ENCODE data around the gene LRP1B.
"Not testable (repeated sequence)": the region's sequence is repeated elsewhere in the genome, so short reads cannot be mapped to it uniquely, and the experiment has no call there.

LRP1B gene

DNA sequence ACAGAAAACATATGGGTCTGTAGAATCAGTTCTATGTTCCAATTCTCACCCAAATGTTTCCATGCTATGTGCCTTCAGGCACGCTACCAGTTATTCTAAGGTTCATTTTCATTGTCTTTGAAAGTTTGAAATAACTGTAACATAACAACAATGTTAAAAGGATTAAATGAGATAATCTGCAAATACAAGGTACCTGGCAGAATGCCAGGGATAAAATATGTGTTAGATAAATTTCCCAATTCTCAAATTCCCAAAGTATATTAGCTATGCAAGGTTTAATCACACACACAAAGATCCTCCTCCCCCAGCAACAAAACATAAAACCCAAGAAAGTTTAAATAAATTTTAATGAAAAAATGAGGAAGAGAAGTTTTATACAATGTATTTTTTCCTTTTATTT lies 261.2 kb downstream of the LRP1B start:
- no peak for DNase-seq

DNA sequence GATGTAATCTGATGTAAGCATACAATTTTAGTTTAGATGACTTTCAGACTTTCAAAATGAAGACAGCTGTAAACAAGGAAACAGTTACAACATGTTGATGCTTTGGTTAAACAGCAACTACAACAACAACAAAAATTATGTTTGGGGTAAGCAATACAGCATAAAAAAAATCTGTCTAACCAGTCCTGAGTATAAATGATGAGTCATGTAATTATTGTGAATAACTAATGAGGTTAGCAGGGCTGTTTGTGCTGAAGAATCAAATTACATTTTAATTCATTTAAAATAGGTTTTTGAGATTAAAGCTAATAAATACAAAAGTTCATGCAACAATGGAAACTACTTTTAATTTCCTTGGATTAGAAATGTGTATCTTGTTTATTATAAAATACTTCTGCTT lies 266.9 kb downstream of the LRP1B start:
- DNase-seq, result no peak

DNA sequence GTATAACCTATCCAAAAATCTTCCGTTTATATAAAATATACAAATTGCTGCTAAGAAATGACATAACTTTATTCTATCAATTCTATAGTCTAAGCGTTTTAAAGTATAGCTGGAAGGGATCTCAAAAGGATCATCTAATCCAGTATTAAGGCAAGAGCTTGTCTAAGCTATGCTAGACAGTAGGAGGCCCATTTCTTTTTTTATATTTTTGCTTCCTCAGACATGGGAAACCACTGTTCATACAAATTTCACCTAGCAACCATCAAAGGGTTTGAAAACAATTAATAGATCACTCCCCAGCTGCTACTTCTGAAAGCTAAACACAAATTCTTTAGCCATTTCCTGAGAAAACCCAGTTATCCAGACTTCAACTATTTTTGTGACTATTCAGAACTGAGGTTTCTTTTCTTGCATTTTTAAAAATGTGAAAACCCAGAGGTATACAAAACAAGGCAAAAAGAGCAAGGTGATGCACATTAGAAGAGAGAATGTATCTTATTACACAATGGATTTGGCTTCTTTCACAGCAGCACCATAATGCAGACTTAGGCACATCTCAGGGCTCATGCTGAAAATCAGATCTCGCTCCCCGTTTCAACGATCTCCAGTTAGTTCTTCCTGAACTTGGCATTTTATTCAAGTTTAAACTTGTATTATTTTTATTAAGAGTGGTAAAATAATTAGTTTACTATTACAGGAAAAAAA lies 274.4 kb downstream of the LRP1B start:
- no peak for DNase-seq

DNA sequence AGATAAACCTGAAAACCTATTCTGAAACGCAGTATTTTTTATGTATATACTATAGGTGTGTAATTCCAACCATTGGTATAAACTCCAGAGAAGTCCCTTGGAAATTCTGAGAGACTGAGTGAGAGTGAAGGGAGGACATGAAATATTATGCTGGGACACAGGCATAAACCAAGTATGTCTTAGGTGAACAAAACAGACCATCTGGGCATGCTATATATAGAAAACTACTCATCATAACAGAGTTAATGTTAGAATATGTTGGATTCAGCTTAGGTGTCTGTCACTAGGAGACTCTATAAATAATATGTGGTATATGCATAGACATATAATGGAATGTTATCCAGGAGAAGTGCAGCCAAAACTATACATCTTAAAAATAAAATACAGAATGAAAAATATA lies 282.6 kb downstream of the LRP1B start:
- no peak for DNase-seq

DNA sequence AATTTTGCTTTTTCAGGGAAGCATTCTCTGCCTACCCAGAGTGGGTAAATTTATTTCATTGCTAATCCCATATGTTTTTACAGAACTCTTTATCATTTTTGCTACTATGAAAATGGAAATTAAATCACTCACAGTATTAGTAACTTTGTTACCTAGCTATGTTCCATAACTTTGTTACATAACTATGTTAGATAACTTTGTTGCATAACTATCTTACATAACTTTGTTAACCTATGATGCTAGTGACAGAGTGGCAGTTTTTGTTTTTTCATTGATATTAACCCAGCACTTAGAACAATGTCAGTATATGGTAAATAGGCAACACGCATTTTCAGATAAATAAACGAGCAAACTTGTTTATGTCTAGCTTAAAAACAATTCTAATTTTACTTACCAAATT lies 286.6 kb downstream of the LRP1B start:
- no peak for DNase-seq

DNA sequence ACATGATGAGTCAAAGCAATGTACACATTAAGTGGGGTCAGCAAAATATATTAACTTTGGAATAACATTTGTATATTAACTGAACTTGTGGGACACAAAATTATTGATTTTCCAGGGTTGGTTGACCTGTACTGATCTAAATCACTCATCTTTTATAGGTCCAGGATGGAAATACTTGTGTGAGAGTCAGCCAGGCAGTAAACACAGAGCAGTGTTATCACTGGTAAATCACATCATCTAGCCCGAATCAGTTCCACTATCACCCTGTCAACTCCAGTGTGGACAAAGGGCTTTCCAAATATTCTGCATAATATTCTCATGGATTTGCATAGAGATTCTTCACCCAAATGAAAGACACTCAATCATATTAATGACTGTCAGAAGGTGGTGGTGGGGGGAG lies 295.7 kb downstream of the LRP1B start:
- no peak for DNase-seq

DNA sequence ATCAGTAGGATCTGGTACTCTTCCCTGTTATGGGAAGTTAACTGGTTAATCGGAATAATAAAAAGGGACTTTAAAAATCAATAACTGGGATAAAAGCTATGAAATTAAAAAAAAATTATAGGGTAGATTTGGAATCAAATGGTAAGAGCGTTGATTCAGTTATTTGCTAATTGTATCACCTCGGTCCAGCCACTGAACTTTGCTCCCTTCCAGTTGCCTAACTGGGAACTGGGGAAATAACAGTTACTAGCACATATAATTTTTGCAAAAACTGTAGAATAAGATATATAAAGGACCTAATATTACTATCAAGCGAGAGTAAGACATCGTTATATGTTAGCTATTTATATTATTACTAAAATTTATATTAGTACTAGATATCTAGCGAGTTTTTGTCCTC lies 302.1 kb downstream of the LRP1B start:
- no peak for DNase-seq

DNA sequence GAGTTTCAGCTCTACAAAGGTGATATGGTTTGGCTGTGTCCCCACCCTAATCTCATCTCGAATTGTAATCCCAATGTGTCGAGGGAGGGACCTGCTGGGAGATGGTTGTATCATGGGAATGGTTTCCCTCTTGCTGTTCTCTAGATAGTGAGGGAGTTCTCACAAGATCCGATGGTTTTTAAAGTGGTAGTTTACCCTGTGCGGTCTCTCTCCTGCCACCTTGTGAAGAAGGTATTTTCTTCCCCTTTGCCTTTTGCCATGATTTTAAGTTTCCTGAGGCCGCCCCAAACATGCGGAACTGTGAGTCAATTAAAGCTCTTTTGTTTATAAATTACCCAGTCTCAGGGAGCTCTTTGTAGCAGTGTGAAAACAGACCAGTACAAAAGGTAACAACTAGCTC lies 306.0 kb downstream of the LRP1B start:
- DNase-seq, result no peak

DNA sequence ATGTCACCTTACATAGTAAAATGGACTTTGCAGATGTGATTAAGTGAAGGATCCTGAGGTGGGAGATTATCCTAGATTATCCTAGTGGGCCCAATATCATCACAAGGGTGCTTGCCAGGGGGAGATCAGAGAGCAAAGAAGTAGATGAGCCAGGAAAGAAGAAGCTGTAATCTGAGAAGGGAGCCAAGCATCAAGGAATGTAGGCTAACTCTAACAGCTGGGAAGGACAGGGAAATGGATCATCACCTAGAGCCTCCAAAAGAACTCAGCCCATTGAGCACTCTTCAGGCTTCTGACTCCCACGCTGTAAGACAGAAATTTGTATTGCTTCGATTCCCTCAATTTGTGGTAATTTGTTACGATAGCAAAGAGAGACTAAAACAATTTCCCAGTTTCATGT lies 309.9 kb downstream of the LRP1B start:
- DNase-seq, result no peak

DNA sequence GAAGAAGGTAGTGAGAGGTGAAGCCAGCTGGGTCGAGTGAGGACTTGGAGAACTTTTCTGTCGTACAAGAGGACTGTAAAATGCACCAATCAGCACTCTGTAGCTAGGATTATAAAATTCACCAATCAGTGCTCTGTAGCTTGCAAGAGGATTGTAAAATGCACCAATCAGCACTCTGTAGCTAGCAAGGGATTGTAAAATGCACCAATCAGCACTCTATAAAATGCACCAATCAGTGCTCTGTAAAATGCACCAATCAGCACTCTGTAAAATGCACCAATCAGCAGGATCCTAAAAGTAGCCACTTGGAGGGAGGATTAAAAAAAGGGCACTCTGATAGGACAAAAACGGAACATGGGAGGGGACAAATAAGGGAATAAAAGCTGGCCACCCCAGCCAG lies 315.5 kb downstream of the LRP1B start:
- DNase-seq, result not testable (repeated sequence)

DNA sequence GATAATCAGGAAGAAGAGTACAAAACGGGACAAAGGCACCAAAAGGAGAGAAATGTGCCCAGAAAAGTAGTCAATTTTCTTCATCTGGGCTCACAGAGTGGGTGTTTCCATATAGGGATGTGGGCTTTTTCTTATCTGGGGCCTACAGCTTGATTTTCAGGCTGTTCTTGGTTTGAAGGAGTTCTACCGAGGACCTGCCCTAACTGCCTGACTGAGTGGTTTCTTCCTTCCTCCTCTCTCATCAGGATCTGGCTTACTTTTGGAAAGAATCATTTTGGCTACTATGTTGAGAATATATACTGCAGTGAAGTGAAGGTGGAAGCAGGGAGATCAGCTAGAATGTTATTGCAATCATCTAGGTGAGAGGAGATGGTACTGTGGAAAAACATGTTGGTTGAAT lies 316.7 kb downstream of the LRP1B start:
- DNase-seq, result no peak

DNA sequence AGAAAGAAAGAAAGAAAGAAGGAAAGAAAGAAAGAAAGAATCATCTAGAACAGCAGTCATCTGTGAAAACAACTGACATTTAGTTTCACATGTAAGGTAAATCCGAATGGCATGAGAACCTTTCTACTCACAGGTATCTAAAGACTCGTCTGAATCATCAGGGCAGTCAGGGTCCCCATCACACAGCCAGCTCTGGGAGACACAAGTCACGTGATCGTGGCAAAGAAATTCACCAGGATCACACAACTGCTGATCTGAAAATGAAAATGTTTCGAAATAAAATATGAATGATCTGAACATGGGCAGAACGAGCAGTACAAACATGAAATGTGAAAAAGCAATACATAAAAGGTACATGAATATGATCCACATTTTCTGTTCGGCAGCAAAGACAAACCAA lies 320.7 kb downstream of the LRP1B start:
- no peak for DNase-seq

DNA sequence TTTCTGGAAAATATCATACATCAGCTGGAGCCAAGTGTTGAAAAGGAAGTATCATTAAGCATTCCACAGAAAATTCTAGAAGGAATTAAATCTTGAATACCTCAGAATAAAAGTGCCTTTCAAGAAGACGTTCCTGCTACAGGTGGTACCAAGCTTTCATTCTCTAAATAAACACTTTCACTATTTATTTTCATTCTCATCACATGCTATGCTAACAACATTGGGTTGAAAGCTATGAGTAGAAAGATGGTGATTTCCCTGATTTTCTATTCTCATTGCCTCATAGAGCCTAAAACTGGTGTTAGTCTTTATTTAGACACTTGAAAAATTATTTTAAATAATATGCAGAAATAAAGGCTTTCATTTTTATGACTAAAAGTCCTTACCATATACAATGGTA lies 324.7 kb downstream of the LRP1B start:
- no peak for DNase-seq

DNA sequence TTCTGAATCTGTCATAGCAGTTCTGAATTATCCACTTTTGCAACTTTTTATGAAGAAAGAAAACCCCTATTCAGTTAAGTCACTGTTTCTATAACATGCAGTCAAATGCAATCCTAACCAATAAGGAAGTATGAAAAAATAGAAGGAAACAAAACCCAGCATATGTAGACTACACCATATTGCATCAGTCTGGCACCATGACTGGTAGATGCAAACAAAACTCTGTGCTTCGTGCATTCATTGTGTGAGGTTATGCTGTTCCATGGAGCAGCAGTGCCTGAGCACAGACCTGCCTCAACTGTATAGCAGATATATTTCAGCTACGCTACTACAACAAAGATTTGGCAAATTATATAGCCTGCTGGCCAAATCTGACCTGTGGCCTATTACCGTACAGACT lies 325.5 kb downstream of the LRP1B start:
- no peak for DNase-seq

DNA sequence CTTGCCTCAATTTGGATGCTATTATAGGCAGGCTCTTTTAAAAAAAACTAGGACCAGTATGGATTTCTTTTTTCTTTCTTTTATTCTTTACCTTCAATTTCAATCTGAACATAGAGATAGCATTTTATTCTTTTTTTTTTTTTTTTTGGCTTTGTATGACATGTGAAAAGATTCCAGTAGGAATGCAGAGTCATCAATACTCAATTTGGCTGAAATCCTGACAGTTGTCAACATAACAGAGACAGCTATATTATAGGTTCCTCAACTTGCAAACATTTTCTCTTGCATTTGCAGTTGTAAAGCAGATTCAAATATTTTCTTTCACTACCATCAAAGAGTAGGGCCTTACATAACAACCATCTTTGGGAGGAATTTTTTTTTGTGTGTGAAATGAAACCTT lies 334.4 kb downstream of the LRP1B start:
- DNase-seq, result no peak

DNA sequence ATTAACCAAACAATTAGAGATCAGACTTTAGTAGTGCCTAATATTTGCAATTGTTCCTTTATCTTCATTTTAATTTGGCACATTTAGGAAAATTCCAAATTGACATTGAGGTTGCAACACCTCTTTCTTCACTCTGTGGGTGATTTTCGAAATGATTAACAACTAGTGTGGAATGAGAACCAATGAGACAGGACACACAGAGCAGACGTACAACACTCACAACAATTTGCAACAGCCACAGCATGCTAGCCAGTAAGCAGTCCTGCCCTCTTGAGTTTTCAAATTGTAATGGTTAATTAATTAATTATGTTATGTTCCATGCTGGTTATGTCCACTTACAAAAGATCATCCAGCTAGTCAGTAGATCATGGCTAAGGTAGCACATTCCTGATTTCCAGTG lies 339.3 kb downstream of the LRP1B start:
- DNase-seq, result no peak

DNA sequence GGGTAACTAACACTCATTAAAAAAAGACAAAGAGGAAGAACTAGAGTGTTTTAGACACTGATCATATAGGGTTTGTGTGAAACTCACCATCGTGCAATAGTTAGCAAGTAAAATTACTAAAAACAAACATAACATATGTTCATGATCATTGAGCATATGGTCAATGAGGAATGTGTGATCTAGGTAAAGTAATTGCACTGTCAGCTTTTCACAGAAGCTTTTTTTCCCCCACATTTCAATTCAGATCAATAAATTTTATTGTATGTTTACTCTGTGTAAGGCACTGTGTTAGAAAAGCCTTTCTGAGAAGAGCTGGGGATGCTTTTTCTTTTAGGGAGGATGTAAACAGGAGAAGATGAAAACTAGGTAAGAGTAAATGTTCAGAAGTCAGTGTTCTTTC lies 348.2 kb downstream of the LRP1B start:
- DNase-seq, result no peak

DNA sequence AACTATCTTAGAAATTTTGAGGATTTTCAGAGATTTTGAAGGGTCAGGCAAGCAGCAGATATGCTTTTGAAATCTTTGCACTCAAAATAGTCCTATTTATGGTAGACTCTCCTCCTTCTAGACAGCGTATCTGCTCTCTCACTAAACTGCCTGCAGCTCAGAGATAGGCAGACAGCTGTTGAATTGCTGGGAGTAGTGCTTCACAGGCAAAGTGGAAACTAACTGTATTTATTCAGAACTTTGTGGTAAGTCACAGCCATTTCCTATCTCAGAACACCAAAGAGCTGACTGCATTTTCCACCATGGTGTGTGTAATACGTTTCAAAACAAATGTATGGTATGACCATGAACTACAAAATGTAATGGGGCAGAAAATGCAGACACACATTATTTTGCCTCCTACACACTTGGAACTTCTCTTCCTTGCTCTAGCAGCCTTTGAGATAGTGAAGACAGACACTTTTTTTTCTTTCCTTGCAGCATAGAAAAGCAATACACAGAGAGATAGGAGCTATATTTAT lies 352.4 kb downstream of the LRP1B start:
- DNase-seq, result no peak

DNA sequence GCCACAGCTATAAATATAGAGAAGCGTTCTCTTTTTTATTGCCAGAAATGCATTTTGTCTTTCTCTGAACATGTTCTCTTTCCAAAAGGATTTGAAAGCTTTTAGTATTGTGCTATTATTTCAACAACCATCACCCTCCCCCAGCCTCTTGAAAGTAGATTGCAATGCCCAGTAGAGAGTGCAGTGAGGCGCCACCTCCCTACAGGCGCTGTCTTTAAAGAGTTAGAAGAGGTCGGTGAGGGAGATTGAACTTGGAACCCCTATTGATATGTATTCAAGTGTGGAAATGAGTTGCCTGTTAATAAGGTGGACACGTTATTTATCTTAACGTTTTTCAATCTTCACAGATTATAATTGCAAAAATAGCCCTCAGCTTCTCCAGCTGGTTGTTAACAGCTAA lies 360.3 kb downstream of the LRP1B start:
- no peak for DNase-seq

DNA sequence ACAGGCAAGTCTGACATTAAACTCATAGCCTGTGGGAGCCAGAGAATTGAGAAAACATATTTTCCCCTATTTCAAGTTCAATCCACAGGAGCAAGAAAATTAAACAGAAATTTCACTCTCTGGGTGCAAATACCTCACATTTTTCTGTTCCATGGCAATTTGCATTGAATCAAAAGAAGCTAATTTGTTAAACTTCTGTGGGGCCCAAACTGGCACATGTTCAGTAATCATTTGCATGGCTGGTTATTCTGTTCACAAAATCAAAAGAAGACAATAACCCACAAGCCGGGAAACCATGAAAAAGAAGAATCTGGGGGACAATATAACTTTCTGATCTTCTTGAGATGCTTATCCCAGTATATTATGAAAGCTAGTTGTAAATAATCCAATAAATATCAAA lies 363.1 kb downstream of the LRP1B start:
- no peak for DNase-seq

DNA sequence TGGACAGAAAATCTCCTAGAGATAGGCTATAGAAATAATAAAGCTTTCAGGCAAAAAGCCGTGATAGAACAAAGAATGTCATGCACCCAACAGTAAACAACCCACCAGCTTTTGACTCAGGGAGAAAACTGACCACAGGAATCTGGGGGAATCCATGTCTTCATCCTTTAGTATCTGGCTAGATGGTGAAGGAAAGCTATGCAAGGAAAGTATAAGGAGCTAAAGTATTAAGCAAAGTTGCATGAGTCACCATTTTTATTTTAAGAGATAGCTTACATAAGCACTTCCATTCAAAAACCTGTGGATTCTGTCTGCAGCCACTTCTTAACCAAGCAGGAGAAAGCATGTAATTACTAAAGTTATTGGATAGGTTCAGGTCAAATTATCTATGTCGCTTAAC lies 363.8 kb downstream of the LRP1B start:
- no peak for DNase-seq

DNA sequence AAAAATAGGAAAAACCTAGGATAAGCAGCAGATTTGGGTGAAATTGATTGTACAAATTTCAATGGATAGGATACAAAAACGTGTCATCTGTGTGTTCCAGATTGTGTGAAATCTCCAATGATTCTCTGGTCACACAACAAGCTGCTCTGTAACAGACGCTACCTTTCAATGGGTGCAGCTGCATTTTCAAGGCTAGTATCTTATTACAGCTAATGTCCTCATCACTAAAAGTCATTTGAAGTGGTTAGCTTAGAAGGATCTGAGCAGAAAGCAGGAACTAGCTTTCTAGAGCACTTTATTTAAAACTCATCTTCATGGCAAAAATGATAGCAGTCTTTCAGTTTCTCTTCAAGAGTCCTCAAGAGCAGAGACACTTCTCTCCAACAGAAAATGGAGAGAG lies 364.6 kb downstream of the LRP1B start:
- DNase-seq, result no peak

DNA sequence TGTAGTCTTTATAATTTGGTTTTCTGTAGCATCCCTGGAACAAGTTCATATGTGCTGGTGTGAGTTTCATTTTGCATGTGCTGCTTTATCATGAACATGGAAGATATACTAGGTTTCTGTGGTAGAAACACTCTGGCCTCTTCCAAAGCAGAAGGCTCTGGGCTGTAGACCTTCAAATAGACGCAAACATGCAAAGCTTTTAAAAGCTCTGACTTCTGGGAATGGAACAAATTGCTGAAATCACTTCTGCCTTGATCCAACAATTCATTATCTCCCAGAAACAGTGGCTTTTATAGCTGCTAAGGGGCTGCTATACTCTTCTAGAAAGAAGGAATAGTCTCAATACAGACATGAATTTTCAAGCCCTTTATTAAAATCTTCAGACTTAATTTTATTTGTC lies 382.2 kb downstream of the LRP1B start:
- DNase-seq, result no peak

DNA sequence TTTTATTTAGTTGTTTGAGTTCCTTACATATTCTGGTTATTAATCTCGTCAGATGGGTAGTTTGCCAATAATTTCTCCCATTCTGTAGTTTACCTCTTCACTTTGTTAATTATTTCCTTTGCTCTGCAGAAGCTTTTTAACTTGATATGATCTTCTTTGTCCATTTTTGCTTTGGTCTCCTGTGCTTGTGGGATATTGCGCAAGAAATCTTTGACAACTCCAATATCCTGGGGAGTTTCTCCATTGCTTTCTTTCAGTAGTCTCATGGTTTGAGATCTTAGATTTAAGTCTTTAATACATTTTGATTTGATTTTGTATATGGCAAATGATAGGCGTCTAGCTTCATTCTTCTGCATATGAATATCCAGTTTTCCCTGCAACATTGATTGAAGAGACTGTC lies 389.2 kb downstream of the LRP1B start:
- DNase-seq, result no peak

DNA sequence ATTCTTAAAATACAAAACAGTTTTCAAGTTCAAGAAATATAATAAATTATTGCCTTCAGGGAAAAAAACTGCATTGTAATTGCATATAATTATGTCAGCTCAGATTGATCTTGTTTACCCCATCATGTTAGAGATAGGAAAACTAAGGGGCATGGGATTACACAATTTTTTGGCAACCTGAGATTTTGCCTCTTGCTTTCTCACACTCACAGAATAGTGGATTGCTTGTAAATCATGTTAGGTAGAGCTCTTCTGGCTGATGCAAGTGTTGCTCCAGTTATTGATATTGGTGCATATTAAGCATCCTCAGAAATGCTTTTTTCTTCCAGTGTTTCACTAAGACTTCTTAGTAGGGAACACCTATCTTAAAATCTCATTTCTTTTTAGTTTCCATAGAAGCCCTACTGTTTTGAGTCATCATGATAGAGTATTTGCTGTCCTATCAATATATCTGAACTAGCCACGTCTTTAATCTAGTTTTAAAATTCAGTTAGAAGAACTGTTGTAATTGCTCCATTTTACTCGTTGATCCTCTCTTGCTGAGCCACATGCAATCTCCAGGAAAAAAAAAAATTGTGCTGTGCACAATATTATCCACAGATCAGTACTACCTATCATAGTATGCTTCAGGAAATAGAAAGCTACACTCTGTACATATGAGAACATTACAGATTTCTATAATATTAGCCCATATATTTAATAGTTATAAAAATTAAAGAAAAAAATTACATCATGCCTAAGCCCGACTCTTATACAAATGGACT lies 393.1 kb downstream of the LRP1B start:
- DNase-seq, result no peak
